Stimulated activated CD8-positive, alpha-beta memory T cell treated with anti-CD3 and anti-CD28 coated beads, Interleukin-15, amount 100 ng/mL, for 1 hour (primary cell): ENCODE measurements around the gene SSB.
"Not testable (repeated sequence)": the region's sequence is repeated elsewhere in the genome, so short reads cannot be mapped to it uniquely, and the experiment has no call there.

ENCODE experiments used
- DNase-seq: peaks from one replicate; pipeline ENCODE4 v3.0.0-alpha.2; 2020; ENCODE audit warnings: low read depth

Gene SSB

GRCh38 chr2:169838743-169839489 lies 40.2 kb downstream of the SSB start:
- DNase-seq, result no peak

GRCh38 chr2:169839954-169840746 lies 41.5 kb downstream of the SSB start:
- DNase-seq, result no peak

GRCh38 chr2:169840747-169841142 lies 42.1 kb downstream of the SSB start:
- DNase-seq, result no peak

GRCh38 chr2:169841625-169842024 lies 43.0 kb downstream of the SSB start:
- not testable (repeated sequence) for DNase-seq

GRCh38 chr2:169845016-169845415 lies 46.3 kb downstream of the SSB start:
- DNase-seq, result no peak

- DNase-seq, result not testable (repeated sequence)
These were observed 50.5 kb downstream of the SSB start for GRCh38 chr2:169848959-169849693.

- DNase-seq, result no peak
These were observed 51.0 kb downstream of the SSB start for GRCh38 chr2:169849710-169850109.

GRCh38 chr2:169853041-169853668 lies 54.5 kb downstream of the SSB start:
- DNase-seq, result no peak

GRCh38 chr2:169855281-169856258 lies 56.9 kb downstream of the SSB start:
- not testable (repeated sequence) for DNase-seq

- no peak for DNase-seq
These were observed 60.8 kb downstream of the SSB start for GRCh38 chr2:169859423-169859822.

GRCh38 chr2:169860149-169860548 lies 61.5 kb downstream of the SSB start:
- no peak for DNase-seq
